Heart left ventricle (tissue), 13 donors: ENCODE results near the gene ZNF692.

Experiments
- CTCF ChIP-seq, 12 donors: fragments of 200-600 bp; sonication (generic) in 4 of 12; IDR thresholded peaks; one replicate each; pipeline versions ENCODE4 v1.5.0 to v1.8.0; 2018 to 2022; ENCODE audit warnings: antibody characterized with exemption in 12 of 12, mild to moderate bottlenecking in 5 of 12
- POLR2A ChIP-seq, 2 donors: fragments of 450-650 bp; IDR thresholded peaks; one replicate each; pipeline ENCODE4 v1.6.1; 2017; ENCODE audit warnings: antibody characterized with exemption in 2 of 2, mild to moderate bottlenecking in 2 of 2, moderate library complexity in 2 of 2
- donor health status: ischemic (EF 13 %, LVEDD 7.1; RV severe dilation, severe dysfunction).
- donor health status: DM: no; HTN: yes; CAD: no.
- donor health status: DM: no; HTN: no; CAD: no.
- donor health status: ischemic (EF 25% LVEDD 6.9; RV normal size, moderate dysfunction).
- donor health status: ischemic (EF 25% LVEDD 5.7; RV mildly dilated, moderate dysfunction).
- donor health status: ischemic (EF 35%, LVEDD 5.7; RV mildly dilated, moderate dysfunction).
- donor health status: nonischemic (EF 11% LVEDD 7.7; RV severe dilation, severe dysfunction).
- donor health status: DM: yes; HTN: yes; CAD: no.
- donor health status: PGD.
- donor health status: ischemic (EF 29% LVEDD 5.4; RV normal size, mild dysfunction).
- donor health status: nonischemic (EF 23%, LVEDD 6.1; RV moderate dilation, normal function).

DNA sequence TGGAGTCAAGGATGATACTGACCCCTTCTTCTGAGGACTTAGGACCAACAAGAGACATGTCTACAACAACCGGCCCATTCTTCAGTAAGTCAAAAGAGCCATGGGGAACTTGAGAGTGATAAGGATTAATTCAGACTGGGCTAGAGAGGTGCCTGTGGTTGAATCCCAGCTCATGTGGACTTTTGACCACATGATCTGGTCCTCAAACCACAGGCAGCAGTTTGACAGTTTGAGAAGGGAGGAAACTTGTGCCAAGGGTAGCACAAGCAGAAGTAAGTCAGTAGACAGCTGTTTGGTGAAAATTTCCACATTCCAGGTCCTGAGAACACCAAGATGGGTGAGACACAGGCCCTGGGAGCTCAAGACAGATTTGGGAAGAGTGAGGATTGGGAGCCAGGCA lies 53.0 kb downstream of the ZNF692 start:
- TF ChIP-seq CTCF (IDR thresholded peaks at IDR 0.05) (no peak), POLR2A (IDR thresholded peaks at IDR 0.05) (no peak)
